Dedifferentiated amniotic fluid mesenchymal stem cell (primary cell): ENCODE measurements around the gene LPCAT1.
"Not testable (repeated sequence)": the region's sequence is repeated elsewhere in the genome, so short reads cannot be mapped to it uniquely, and the experiment has no call there.

Experiments
- DNase-seq: peaks from one replicate; pipeline ENCODE4 v3.0.0-alpha.2; 2016; ENCODE audit errors: extremely low spot score

LPCAT1 gene

GRCh38 chr5:1428107-1428506 lies 95.7 kb downstream of the LPCAT1 start:
- DNase-seq: no peak

- no peak for DNase-seq
Measured at GRCh38 chr5:1424716-1425115, 99.0 kb downstream of the LPCAT1 start.

GRCh38 chr5:1423901-1424603 lies 99.7 kb downstream of the LPCAT1 start:
- DNase-seq: no peak

GRCh38 chr5:1422522-1422921 lies 101.2 kb downstream of the LPCAT1 start:
- not testable (repeated sequence) for DNase-seq

- DNase-seq: no peak
Measured at GRCh38 chr5:1421521-1422341, 102.0 kb downstream of the LPCAT1 start.

- no peak for DNase-seq
Measured at GRCh38 chr5:1420211-1421195, 103.3 kb downstream of the LPCAT1 start.

- no peak for DNase-seq
Measured at GRCh38 chr5:1419476-1420210, 104.1 kb downstream of the LPCAT1 start.

GRCh38 chr5:1418921-1419280 lies 104.9 kb downstream of the LPCAT1 start:
- no peak for DNase-seq

- no peak for DNase-seq
Measured at GRCh38 chr5:1418238-1418920, 105.4 kb downstream of the LPCAT1 start.

- no peak for DNase-seq
Measured at GRCh38 chr5:1417586-1418225, 106.1 kb downstream of the LPCAT1 start.

GRCh38 chr5:1416856-1417469 lies 106.8 kb downstream of the LPCAT1 start:
- DNase-seq: no peak

- DNase-seq: no peak
Measured at GRCh38 chr5:1415626-1416360, 108.0 kb downstream of the LPCAT1 start.

GRCh38 chr5:1415059-1415425 lies 108.7 kb downstream of the LPCAT1 start:
- DNase-seq: no peak

- no peak for DNase-seq
Measured at GRCh38 chr5:1414311-1415058, 109.3 kb downstream of the LPCAT1 start.

GRCh38 chr5:1413611-1414241 lies 110.0 kb downstream of the LPCAT1 start:
- no peak for DNase-seq

GRCh38 chr5:1413211-1413610 lies 110.5 kb downstream of the LPCAT1 start:
- DNase-seq: no peak

GRCh38 chr5:1412621-1413020 lies 111.1 kb downstream of the LPCAT1 start:
- no peak for DNase-seq

GRCh38 chr5:1412163-1412562 lies 111.6 kb downstream of the LPCAT1 start:
- no peak for DNase-seq
